ENCODE results near the gene LIMK1.

LIMK1 gene

GRCh38 chr7:74053589-74054186 is 29.9 kb upstream of the LIMK1 start:
- no peak overlapping the region for H3K27ac ChIP-seq
- no peaks in the 10 kb centered on the region for H3K27me3 ChIP-seq (ENCODE audit: control insufficient read depth, insufficient read depth, low read length)
- H3K79me2 ChIP-seq: no peaks in the 10 kb centered on the region
- H3K9ac ChIP-seq: no peak overlapping the region
- H3K4me2 ChIP-seq (ENCODE audit: low read length): no peak overlapping the region
- no peaks in the 10 kb centered on the region for H3K9me3 ChIP-seq (ENCODE audit: control insufficient read depth, low read length)
- H2AFZ ChIP-seq: no peak overlapping the region
- no peaks in the 10 kb centered on the region for H3K4me1 ChIP-seq
- no peak overlapping the region for H3K4me3 ChIP-seq (ENCODE audit: low read depth, low read length)
- H3K36me3 ChIP-seq (ENCODE audit: control insufficient read depth, insufficient read depth, low read length): no peaks in the 10 kb centered on the region
- TF ChIP-seq CTCF (IDR thresholded peaks at IDR 0.05): no peak

- TF ChIP-seq CTCF (IDR thresholded peaks at IDR 0.05): no peak
- Histone ChIP-seq H3K79me2 (no peaks in the 10 kb centered on the region), H3K4me2 (ENCODE audit: low read length) (no peak overlapping the region), H3K36me3 (ENCODE audit: control insufficient read depth, insufficient read depth, low read length) (no peaks in the 10 kb centered on the region), H3K4me3 (ENCODE audit: low read depth, low read length) (no peak overlapping the region), H3K27ac (no peak overlapping the region), H2AFZ (no peak overlapping the region), H3K4me1 (no peaks in the 10 kb centered on the region), H3K27me3 (ENCODE audit: control insufficient read depth, insufficient read depth, low read length) (no peaks in the 10 kb centered on the region), H3K9me3 (ENCODE audit: control insufficient read depth, low read length) (no peaks in the 10 kb centered on the region), H3K9ac (no peak overlapping the region)
These were observed 27.3 kb upstream of the LIMK1 start for GRCh38 chr7:74056096-74056915.

DNA sequence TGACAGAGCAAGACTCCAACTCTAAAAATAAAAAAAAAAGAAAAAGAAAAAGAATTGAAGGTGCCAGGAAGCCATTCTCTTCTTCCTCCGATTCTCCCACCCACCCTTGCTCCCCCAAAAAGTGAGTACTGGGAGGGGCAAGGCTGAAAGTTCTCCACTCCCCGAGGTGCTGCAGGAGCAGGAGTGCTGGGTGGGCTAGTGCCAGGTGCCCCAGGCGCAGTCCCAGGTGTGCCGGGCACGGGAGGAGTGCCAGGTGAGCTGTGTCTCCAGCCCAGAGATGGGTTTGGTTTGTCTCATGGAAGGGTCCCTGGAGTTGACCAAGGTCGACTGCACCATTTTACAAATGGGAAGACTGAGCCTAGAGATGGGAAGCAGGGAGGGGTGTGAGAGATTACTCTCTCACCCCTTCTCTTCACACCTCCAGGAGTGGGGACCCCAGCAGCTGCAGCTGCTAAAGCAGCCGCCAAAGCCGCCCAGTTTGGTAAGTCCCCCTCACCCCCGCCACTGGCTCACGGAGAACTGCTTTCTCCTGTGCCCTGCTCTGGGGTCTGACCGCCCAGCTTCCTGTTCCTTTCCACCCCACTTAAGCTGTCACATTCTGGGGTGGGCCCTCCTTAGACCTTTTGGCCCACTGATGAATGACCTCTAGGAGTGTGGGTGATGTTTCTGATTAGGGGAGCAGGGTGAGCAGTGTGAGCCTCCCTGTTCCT is 26.2 kb upstream of the LIMK1 start:
- no peaks in the 10 kb centered on the region for H3K79me2 ChIP-seq
- peaks cover 2% of the 10 kb centered on the region for H3K4me1 ChIP-seq
- no peaks in the 10 kb centered on the region for H3K27me3 ChIP-seq (ENCODE audit: control insufficient read depth, insufficient read depth, low read length)
- H3K9me3 ChIP-seq (ENCODE audit: control insufficient read depth, low read length): no peaks in the 10 kb centered on the region
- H2AFZ ChIP-seq: no peak overlapping the region
- TF ChIP-seq CTCF (IDR thresholded peaks at IDR 0.05): no peak
- H3K4me3 ChIP-seq (ENCODE audit: low read depth, low read length): no peak overlapping the region
- H3K4me2 ChIP-seq (ENCODE audit: low read length): no peak overlapping the region
- no peak overlapping the region for H3K27ac ChIP-seq
- no peaks in the 10 kb centered on the region for H3K36me3 ChIP-seq (ENCODE audit: control insufficient read depth, insufficient read depth, low read length)
- no peak overlapping the region for H3K9ac ChIP-seq

- no peak overlapping the region for H3K4me2 ChIP-seq (ENCODE audit: low read length)
- H2AFZ ChIP-seq: no peak overlapping the region
- no peaks in the 10 kb centered on the region for H3K36me3 ChIP-seq (ENCODE audit: control insufficient read depth, insufficient read depth, low read length)
- H3K79me2 ChIP-seq: no peaks in the 10 kb centered on the region
- no peak overlapping the region for H3K27ac ChIP-seq
- H3K9me3 ChIP-seq (ENCODE audit: control insufficient read depth, low read length): no peaks in the 10 kb centered on the region
- H3K9ac ChIP-seq: no peak overlapping the region
- H3K27me3 ChIP-seq (ENCODE audit: control insufficient read depth, insufficient read depth, low read length): no peaks in the 10 kb centered on the region
- H3K4me3 ChIP-seq (ENCODE audit: low read depth, low read length): no peak overlapping the region
- peaks cover 2% of the 10 kb centered on the region for H3K4me1 ChIP-seq
- TF ChIP-seq CTCF (IDR thresholded peaks at IDR 0.05): no peak
These were observed 25.6 kb upstream of the LIMK1 start for GRCh38 chr7:74057987-74058386.
